ENCODE results near the gene RPUSD1. TPM values are rescaled to one million over a fixed set of nuclear protein-coding genes. Genes with fewer than 3 reads are reported as not detected.
"Not testable (repeated sequence)": the region's sequence is repeated elsewhere in the genome, so short reads cannot be mapped to it uniquely, and the experiment has no call there.

Gene RPUSD1
- total and polyA plus RNA-seq, 2 donors, result 16.9 to 20.9 TPM

DNA sequence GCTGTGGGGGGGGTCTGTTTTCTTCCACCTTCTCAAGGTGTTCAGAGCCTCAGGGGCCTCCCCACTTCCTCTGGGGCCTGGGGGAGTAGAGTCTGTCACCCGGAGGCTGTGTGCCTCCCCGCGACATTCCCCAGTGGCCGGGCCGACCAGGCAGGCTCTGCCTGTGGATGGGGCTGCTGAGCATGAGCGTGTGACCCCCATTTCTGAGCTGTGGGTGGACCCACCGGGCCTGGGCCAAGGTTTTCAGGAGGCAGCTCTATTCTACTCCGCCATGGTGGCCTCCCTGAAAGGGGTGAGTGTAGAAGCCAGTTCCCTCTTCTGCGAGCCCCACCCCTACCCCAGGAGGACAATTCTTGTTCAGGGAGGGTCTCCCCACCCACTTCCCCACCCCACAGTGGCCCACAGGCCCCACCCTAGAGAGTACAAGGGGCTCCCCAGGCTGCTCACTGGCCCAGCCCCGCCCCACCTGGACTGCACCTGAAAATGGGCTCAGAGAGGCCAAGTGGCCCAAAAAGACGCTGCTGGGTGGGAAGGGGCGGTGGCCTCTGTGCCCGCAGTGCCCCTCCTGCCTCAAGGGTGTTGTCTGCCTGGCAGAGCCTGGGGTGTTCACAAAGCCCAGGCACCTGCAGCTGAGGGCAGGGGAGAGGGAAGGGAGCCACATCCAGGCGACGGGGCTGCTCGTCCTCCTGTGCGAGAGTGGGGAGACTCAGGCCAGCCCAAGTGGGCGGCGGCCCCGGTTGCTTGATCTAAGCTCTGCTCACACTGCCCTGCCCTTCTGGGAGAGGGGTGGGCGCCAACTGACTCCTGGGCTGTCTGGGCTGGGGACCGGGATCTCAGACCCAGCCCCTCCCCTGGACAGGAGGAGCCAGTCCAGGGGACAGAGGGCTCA, 26.3 kb downstream of the RPUSD1 start:
- Histone ChIP-seq H3K4me1 (ENCODE audit: control insufficient read depth in 2 of 2, insufficient read depth in 2 of 2, low read length in 2 of 2) (no peaks in the 10 kb centered on the region), H3K9me3 (ENCODE audit: control insufficient read depth in 2 of 2, insufficient read depth in 1 of 2, low read length in 1 of 2) (no peaks in the 10 kb centered on the region), H3K36me3 (ENCODE audit: control insufficient read depth in 2 of 2, insufficient read depth in 2 of 2, low read length in 1 of 2) (no peaks in the 10 kb centered on the region), H3K4me3 (ENCODE audit: low read length in 2 of 2) (no peak overlapping the region), H3K27ac (ENCODE audit: low read depth in 1 of 2, low read length in 1 of 2) (no peak overlapping the region), H3K27me3 (ENCODE audit: control insufficient read depth in 2 of 2, insufficient read depth in 1 of 2, low read length in 1 of 2) (peaks cover 0 to 6% of the 10 kb centered on the region in 2 donors)
- WGBS, result 88% methylated on average over 22 of the region's 22 CpGs
- no peak for DNase-seq (ENCODE audit: low read depth in 6 of 9, low spot score in 9 of 9)

- H3K4me3 ChIP-seq (ENCODE audit: low read length in 2 of 2), result no peak within 1 kb of the TSS
- no peak within 1 kb of the TSS for H3K27ac ChIP-seq (ENCODE audit: low read depth in 1 of 2, low read length in 1 of 2)
- H3K9me3 ChIP-seq (ENCODE audit: control insufficient read depth in 2 of 2, insufficient read depth in 1 of 2, low read length in 1 of 2), result no peaks in the 10 kb centered on the region
- no peaks in the 10 kb centered on the region for H3K4me1 ChIP-seq (ENCODE audit: control insufficient read depth in 2 of 2, insufficient read depth in 2 of 2, low read length in 2 of 2)
- peaks cover 0 to 9% of the 10 kb centered on the region in 2 donors for H3K27me3 ChIP-seq (ENCODE audit: control insufficient read depth in 2 of 2, insufficient read depth in 1 of 2, low read length in 1 of 2)
- no peaks in the 10 kb centered on the region for H3K36me3 ChIP-seq (ENCODE audit: control insufficient read depth in 2 of 2, insufficient read depth in 2 of 2, low read length in 1 of 2)
- WGBS, result 95% methylated on average over 37 of the region's 37 CpGs
- DNase-seq (ENCODE audit: low read depth in 6 of 9, low spot score in 9 of 9), result no peak
Measured at GRCh38 chr16:760545-761343, 27.4 kb downstream of the RPUSD1 start, which contains the start of gene MSLN. MSLN (plus strand) TSS chr16:760734; CDS start chr16:762681, 1,947 bp downstream.

GRCh38 chr16:760065-760464, 28.1 kb downstream of the RPUSD1 start:
- no peak for DNase-seq (ENCODE audit: low read depth in 6 of 9, low spot score in 9 of 9)
- WGBS, result 94% methylated on average over 15 of the region's 15 CpGs
- Histone ChIP-seq H3K9me3 (ENCODE audit: control insufficient read depth in 2 of 2, insufficient read depth in 1 of 2, low read length in 1 of 2) (no peaks in the 10 kb centered on the region), H3K36me3 (ENCODE audit: control insufficient read depth in 2 of 2, insufficient read depth in 2 of 2, low read length in 1 of 2) (no peaks in the 10 kb centered on the region), H3K27ac (ENCODE audit: low read depth in 1 of 2, low read length in 1 of 2) (no peak overlapping the region), H3K4me1 (ENCODE audit: control insufficient read depth in 2 of 2, insufficient read depth in 2 of 2, low read length in 2 of 2) (no peaks in the 10 kb centered on the region), H3K4me3 (ENCODE audit: low read length in 2 of 2) (no peak overlapping the region), H3K27me3 (ENCODE audit: control insufficient read depth in 2 of 2, insufficient read depth in 1 of 2, low read length in 1 of 2) (peaks cover 0 to 14% of the 10 kb centered on the region in 2 donors)

DNA sequence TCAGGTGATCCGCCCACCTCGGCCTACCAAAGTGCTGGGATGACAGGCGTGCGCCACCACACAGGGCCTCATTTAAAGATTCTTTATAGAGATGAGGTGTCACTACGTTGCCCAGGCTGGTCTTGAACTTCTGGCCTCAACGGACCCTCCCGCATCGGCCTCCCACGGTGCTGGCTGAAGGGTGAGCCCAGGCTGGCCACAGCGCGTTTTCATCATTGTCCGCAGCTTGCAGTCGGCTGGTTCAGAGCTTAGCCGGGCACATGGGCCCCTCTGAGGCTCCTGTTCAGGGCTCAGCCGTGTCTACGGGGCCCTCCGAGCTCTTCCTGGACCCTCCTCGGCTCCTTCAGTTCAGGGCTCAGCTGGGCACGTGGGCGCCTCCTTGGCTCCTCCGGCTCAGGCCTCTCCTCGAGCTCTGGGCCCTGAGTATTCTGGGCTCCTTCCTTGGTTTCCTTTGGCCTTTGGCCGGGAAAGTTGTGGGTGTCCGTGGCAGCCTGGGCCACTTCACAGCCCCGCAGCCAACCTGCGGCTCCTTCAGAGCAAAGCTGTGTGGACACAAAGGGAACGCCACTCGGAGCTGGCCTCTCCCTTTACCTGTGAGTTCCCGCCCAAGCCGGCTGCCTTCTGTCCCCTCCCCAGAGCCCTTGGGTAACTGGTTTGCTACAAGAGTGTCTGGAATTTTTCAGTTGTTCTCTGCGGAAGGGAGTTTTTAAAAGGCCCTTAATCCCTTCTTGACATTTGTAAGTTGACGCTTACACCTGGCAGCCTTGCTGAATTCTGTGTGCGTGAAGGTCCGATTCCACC, 28.9 kb downstream of the RPUSD1 start:
- no peaks in the 10 kb centered on the region for H3K9me3 ChIP-seq (ENCODE audit: control insufficient read depth in 2 of 2, insufficient read depth in 1 of 2, low read length in 1 of 2)
- H3K4me1 ChIP-seq (ENCODE audit: control insufficient read depth in 2 of 2, insufficient read depth in 2 of 2, low read length in 2 of 2), result no peaks in the 10 kb centered on the region
- no peaks in the 10 kb centered on the region for H3K36me3 ChIP-seq (ENCODE audit: control insufficient read depth in 2 of 2, insufficient read depth in 2 of 2, low read length in 1 of 2)
- no peak overlapping the region for H3K4me3 ChIP-seq (ENCODE audit: low read length in 2 of 2)
- DNase-seq (ENCODE audit: low read depth in 6 of 9, low spot score in 9 of 9), result no peak
- WGBS, result 96% methylated on average over 34 of the region's 34 CpGs
- no peak overlapping the region for H3K27ac ChIP-seq (ENCODE audit: low read depth in 1 of 2, low read length in 1 of 2)
- H3K27me3 ChIP-seq (ENCODE audit: control insufficient read depth in 2 of 2, insufficient read depth in 1 of 2, low read length in 1 of 2), result peaks cover 0 to 20% of the 10 kb centered on the region in 2 donors

DNA sequence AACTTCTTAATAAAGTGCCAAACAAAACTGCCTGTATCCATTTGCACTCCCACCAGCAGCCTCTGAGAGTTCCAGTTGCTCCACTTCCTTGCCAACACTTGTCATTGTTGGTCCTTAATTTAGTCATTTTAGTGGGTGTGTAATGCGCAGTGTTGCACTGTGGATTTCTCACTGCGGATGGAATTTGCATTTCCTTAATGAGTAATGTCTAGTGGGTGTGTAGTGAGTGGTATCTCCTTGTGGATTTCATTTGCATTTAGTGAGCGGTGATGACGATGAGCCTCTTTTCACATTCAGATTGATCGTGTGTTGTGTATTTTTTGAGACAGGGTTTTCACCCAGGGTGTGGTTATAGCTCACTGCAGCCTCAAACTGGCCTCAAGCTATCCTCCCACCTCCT, 31.8 kb downstream of the RPUSD1 start:
- H3K27ac ChIP-seq (ENCODE audit: low read depth in 1 of 2, low read length in 1 of 2), result no peak overlapping the region

DNA sequence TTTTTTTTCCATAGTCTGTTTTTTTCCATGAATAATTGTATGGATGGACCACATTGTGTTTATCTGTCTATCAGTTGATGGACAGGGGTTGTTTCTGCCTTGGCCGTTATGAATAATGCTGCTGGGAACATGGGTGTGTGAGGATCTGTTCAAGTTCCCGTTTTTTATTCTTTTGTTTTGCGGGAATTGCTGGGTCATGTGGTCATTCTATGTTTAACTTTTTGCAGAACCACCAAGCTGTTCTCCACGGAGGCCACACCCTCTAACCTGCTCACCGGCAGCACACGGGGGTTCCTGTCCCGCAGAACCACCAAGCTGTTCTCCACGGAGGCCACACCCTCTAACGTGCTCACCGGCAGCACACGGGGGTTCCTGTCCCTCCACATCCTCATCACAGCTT, 33.5 kb downstream of the RPUSD1 start:
- WGBS, result 5% methylated on average over 11 of the region's 11 CpGs
- no peak for DNase-seq (ENCODE audit: low read depth in 6 of 9, low spot score in 9 of 9)
- no peak overlapping the region for H3K27ac ChIP-seq (ENCODE audit: low read depth in 1 of 2, low read length in 1 of 2)

More for the DNA sequence above, 31.8 kb downstream of the RPUSD1 start:
- no peak overlapping the region for H3K4me3 ChIP-seq (ENCODE audit: low read length in 2 of 2)
- no peak for DNase-seq (ENCODE audit: low read depth in 6 of 9, low spot score in 9 of 9)
- 97% methylated on average over 5 of the region's 5 CpGs for WGBS
- H3K27me3 ChIP-seq (ENCODE audit: control insufficient read depth in 2 of 2, insufficient read depth in 1 of 2, low read length in 1 of 2), result peaks cover 0 to 36% of the 10 kb centered on the region in 2 donors
- H3K36me3 ChIP-seq (ENCODE audit: control insufficient read depth in 2 of 2, insufficient read depth in 2 of 2, low read length in 1 of 2), result no peaks in the 10 kb centered on the region
- H3K4me1 ChIP-seq (ENCODE audit: control insufficient read depth in 2 of 2, insufficient read depth in 2 of 2, low read length in 2 of 2), result no peaks in the 10 kb centered on the region
- H3K9me3 ChIP-seq (ENCODE audit: control insufficient read depth in 2 of 2, insufficient read depth in 1 of 2, low read length in 1 of 2), result no peaks in the 10 kb centered on the region

DNA sequence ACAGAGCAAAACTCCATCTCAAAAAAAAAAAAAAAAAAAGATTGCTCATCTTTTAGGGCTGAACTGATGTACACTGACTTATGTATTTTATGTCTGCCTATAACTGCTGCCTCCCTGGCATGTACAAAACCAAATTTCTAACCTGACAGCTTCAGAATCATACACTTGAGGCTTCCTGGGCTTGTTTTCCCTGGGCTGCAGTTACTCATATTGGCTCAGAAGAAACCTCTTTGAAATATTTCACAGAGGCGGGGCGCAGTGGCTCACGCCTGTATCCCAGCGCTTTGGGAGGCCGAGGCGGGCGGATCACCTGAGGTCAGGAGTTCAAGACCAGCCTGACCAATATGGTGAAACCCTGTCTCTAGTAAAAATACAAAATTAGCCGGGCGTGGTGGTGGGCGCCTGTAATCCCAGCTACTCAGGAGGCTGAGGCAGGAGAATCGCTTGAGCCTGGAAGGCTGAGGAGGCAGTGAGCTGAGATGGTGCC, 34.0 kb downstream of the RPUSD1 start:
- whole genome bisulfite sequencing, result 95% methylated on average over 11 of the region's 11 CpGs
- peaks cover 0 to 42% of the 10 kb centered on the region in 2 donors for H3K27me3 ChIP-seq (ENCODE audit: control insufficient read depth in 2 of 2, insufficient read depth in 1 of 2, low read length in 1 of 2)
- H3K4me3 ChIP-seq (ENCODE audit: low read length in 2 of 2); H3K9me3 ChIP-seq (ENCODE audit: control insufficient read depth in 2 of 2, insufficient read depth in 1 of 2, low read length in 1 of 2); DNase-seq (ENCODE audit: low read depth in 6 of 9, low spot score in 9 of 9); H3K27ac ChIP-seq (ENCODE audit: low read depth in 1 of 2, low read length in 1 of 2); H3K4me1 ChIP-seq (ENCODE audit: control insufficient read depth in 2 of 2, insufficient read depth in 2 of 2, low read length in 2 of 2); H3K36me3 ChIP-seq (ENCODE audit: control insufficient read depth in 2 of 2, insufficient read depth in 2 of 2, low read length in 1 of 2): not testable (repeated sequence)

More for the DNA sequence above, 33.5 kb downstream of the RPUSD1 start:
- H3K9me3 ChIP-seq (ENCODE audit: control insufficient read depth in 2 of 2, insufficient read depth in 1 of 2, low read length in 1 of 2), result no peaks in the 10 kb centered on the region
- H3K4me1 ChIP-seq (ENCODE audit: control insufficient read depth in 2 of 2, insufficient read depth in 2 of 2, low read length in 2 of 2), result no peaks in the 10 kb centered on the region
- H3K27me3 ChIP-seq (ENCODE audit: control insufficient read depth in 2 of 2, insufficient read depth in 1 of 2, low read length in 1 of 2), result peaks cover 0 to 44% of the 10 kb centered on the region in 2 donors
- H3K36me3 ChIP-seq (ENCODE audit: control insufficient read depth in 2 of 2, insufficient read depth in 2 of 2, low read length in 1 of 2), result no peaks in the 10 kb centered on the region
- H3K4me3 ChIP-seq (ENCODE audit: low read length in 2 of 2), result no peak overlapping the region

- no peak overlapping the region for H3K4me3 ChIP-seq (ENCODE audit: low read length in 2 of 2)
- H3K36me3 ChIP-seq (ENCODE audit: control insufficient read depth in 2 of 2, insufficient read depth in 2 of 2, low read length in 1 of 2), result no peaks in the 10 kb centered on the region
- no peak overlapping the region for H3K27ac ChIP-seq (ENCODE audit: low read depth in 1 of 2, low read length in 1 of 2)
- no peak for DNase-seq (ENCODE audit: low read depth in 6 of 9, low spot score in 9 of 9)
- no peaks in the 10 kb centered on the region for H3K9me3 ChIP-seq (ENCODE audit: control insufficient read depth in 2 of 2, insufficient read depth in 1 of 2, low read length in 1 of 2)
- peaks cover 0 to 41% of the 10 kb centered on the region in 2 donors for H3K27me3 ChIP-seq (ENCODE audit: control insufficient read depth in 2 of 2, insufficient read depth in 1 of 2, low read length in 1 of 2)
- 89% methylated on average over 10 of the region's 10 CpGs for WGBS
- no peaks in the 10 kb centered on the region for H3K4me1 ChIP-seq (ENCODE audit: control insufficient read depth in 2 of 2, insufficient read depth in 2 of 2, low read length in 2 of 2)
Measured at GRCh38 chr16:752007-752312, 36.2 kb downstream of the RPUSD1 start.

All from thymus (tissue), 11 donors.